GM13976 (cell line): ENCODE data around the gene ADGRL1.

Experiments
- DNase-seq: peaks from one replicate; pipeline ENCODE4 v3.0.0; 2012; ENCODE audit warnings: low spot score
- CTCF ChIP-seq: IDR thresholded peaks from 2 replicates; pipeline ENCODE4 v1.5.1; 2012; ENCODE audit warnings: borderline replicate concordance, mild to moderate bottlenecking; ENCODE audit not compliant: insufficient read depth; ENCODE audit errors: extremely low read depth, missing control alignments, control extremely low read depth
- in situ Hi-C: fragments of 300-500 bp; cut with MboI; formaldehyde crosslinking; loops from one replicate; pipeline ENCODE4 v1.12.0; 2022; ENCODE audit warnings: low sequenced_read_pairs, mixed read lengths, inconsistent platforms; ENCODE audit not compliant: unreplicated experiment

The ADGRL1 gene

GRCh38 chr19:14145381-14145780 lies 60.6 kb downstream of the ADGRL1 start:
- in situ Hi-C loops = no loop called here
- no peak for TF ChIP-seq CTCF
- DNase-seq = no peak

- no peak for TF ChIP-seq CTCF
- DNase-seq = no peak
- in situ Hi-C loops = no loop called here
Measured at GRCh38 chr19:14142262-14143190, 63.4 kb downstream of the ADGRL1 start.

- no peak for TF ChIP-seq CTCF
- no peak for DNase-seq
- in situ Hi-C loops = no loop called here
Measured at GRCh38 chr19:14141041-14141440, 64.9 kb downstream of the ADGRL1 start.

- no peak for TF ChIP-seq CTCF
- in situ Hi-C loops = no loop called here
- DNase-seq = no peak
Measured at GRCh38 chr19:14139944-14140343, 66.0 kb downstream of the ADGRL1 start.

- no peak for DNase-seq
- TF ChIP-seq CTCF = no peak
- in situ Hi-C loops = no loop called here
Measured at GRCh38 chr19:14138576-14139265, 67.2 kb downstream of the ADGRL1 start.

- DNase-seq = peak; percentile 98
- TF ChIP-seq CTCF = peak; percentile 94
- in situ Hi-C loops = no loop called here
Measured at GRCh38 chr19:14136509-14137281, 69.3 kb downstream of the ADGRL1 start, which contains the start of gene ASF1B. TSS of gene ASF1B (minus strand) at chr19:14136589. CDS start at chr19:14136456, 133 bp downstream.
